ENCODE data around the gene EP400. TPM values are rescaled to one million over a fixed set of nuclear protein-coding genes. Genes with fewer than 3 reads are reported as not detected.

EP400 gene
- total RNA-seq, 4 donors from 2014 or later: 20.5 to 33.7 (median 23.4) TPM

- TF ChIP-seq CTCF (IDR thresholded peaks at IDR 0.05; ENCODE audit: low read depth): no peak
These were observed 130.0 kb downstream of the EP400 start for GRCh38 chr12:132079695-132080094.

- TF ChIP-seq CTCF (IDR thresholded peaks at IDR 0.05; ENCODE audit: low read depth): no peak
These were observed 131.7 kb downstream of the EP400 start for GRCh38 chr12:132081423-132081822.

GRCh38 chr12:132083614-132083940 lies 133.8 kb downstream of the EP400 start:
- no peak for TF ChIP-seq CTCF (IDR thresholded peaks at IDR 0.05; ENCODE audit: low read depth)

- TF ChIP-seq CTCF (IDR thresholded peaks at IDR 0.05; ENCODE audit: low read depth): no peak
These were observed 134.3 kb downstream of the EP400 start for GRCh38 chr12:132083941-132084620.

GRCh38 chr12:132084621-132085290 lies 135.0 kb downstream of the EP400 start:
- no peak for TF ChIP-seq CTCF (IDR thresholded peaks at IDR 0.05; ENCODE audit: low read depth)

- TF ChIP-seq CTCF (IDR thresholded peaks at IDR 0.05; ENCODE audit: low read depth): no peak
These were observed 135.5 kb downstream of the EP400 start for GRCh38 chr12:132085291-132085635.

GRCh38 chr12:132089407-132089910 lies 139.7 kb downstream of the EP400 start:
- TF ChIP-seq CTCF (IDR thresholded peaks at IDR 0.05; ENCODE audit: low read depth): no peak
